Endothelial cell (in vitro differentiated cells): Measurements from ENCODE around the gene PKMYT1. TPM values are rescaled to one million over a fixed set of nuclear protein-coding genes. Genes with fewer than 3 reads are reported as not detected.

Experiments
- DNase-seq: peaks from one replicate; pipeline ENCODE4 v3.0.0; 2021; ENCODE audit warnings: low spot score
- H3K27ac Mint-ChIP-seq: one replicate; pipeline ENCODE4 v1.8.0; 2021; ENCODE audit warnings: mixed read lengths, inconsistent platforms; ENCODE audit not compliant: unreplicated experiment
- H3K27me3 Mint-ChIP-seq: one replicate; pipeline ENCODE4 v1.8.0; 2021; ENCODE audit warnings: mild to moderate bottlenecking, moderate library complexity, mixed read lengths, inconsistent platforms; ENCODE audit not compliant: unreplicated experiment
- H3K36me3 Mint-ChIP-seq: one replicate; pipeline ENCODE4 v1.8.0; 2021; ENCODE audit warnings: mild to moderate bottlenecking, low read depth, mixed read lengths, inconsistent platforms; ENCODE audit not compliant: unreplicated experiment
- H3K4me1 Mint-ChIP-seq: one replicate; pipeline ENCODE4 v1.8.0; 2021; ENCODE audit warnings: mild to moderate bottlenecking, mixed read lengths, inconsistent platforms; ENCODE audit not compliant: unreplicated experiment
- H3K4me3 Mint-ChIP-seq: one replicate; pipeline ENCODE4 v1.8.0; 2021; ENCODE audit warnings: mild to moderate bottlenecking, mixed read lengths, inconsistent platforms; ENCODE audit not compliant: unreplicated experiment
- H3K9me3 Mint-ChIP-seq: one replicate; pipeline ENCODE4 v1.8.0; 2021; ENCODE audit warnings: mixed read lengths, inconsistent platforms; ENCODE audit not compliant: unreplicated experiment
- total RNA-seq: library from RNA; stranded (reverse); fragmentation: NEBNext Ultra II Directional; extraction: Animal tissue kit (Norgen Biotek cat#: 25700); gene quantifications from one replicate; pipeline ENCODE4 v1.2.1, GENCODE V29; 2021; ENCODE audit not compliant: unreplicated experiment
- TF ChIP-seq, protein P1 (sequence below): fragments of 200-600 bp; sonication (generic); IDR thresholded peaks from one replicate; pipeline ENCODE4 v1.5.0; 2021; ENCODE audit warnings: antibody characterized with exemption; ENCODE audit not compliant: unreplicated experiment

The PKMYT1 gene
- total RNA-seq, 1 donor from 2014 or later: 12.2 TPM

DNA sequence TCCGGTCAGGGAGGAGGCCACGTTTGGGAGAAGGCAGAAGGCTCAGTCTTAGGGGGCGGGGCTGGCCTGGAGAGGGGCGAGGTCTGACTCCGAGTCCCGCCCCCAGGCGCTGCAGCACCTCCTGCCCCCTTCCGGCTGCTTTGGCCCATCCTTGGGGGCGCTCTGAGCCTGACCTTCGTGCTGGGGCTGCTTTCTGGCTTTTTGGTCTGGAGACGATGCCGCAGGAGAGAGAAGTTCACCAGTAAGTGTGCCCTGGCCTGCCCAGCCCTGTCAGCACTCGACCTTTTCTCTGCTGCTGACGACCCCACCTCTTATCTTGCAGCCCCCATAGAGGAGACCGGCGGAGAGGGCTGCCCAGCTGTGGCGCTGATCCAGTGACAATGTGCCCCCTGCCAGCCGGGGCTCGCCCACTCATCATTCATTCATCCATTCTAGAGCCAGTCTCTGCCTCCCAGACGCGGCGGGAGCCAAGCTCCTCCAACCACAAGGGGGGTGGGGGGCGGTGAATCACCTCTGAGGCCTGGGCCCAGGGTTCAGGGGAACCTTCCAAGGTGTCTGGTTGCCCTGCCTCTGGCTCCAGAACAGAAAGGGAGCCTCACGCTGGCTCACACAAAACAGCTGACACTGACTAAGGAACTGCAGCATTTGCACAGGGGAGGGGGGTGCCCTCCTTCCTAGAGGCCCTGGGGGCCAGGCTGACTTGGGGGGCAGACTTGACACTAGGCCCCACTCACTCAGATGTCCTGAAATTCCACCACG is 41.4 kb upstream of the PKMYT1 start:
- peak; percentile 68 for DNase-seq
- Mint-ChIP-seq H3K4me1 (peaks cover 24% of the 10 kb centered on the region), H3K27ac (no peak overlapping the region), H3K4me3 (peak overlapping the region; percentile 65), H3K9me3 (no peaks in the 10 kb centered on the region), H3K36me3 (peaks cover under 1% of the 10 kb centered on the region), H3K27me3 (peaks cover 27% of the 10 kb centered on the region)
- TF ChIP-seq, protein P1, sequence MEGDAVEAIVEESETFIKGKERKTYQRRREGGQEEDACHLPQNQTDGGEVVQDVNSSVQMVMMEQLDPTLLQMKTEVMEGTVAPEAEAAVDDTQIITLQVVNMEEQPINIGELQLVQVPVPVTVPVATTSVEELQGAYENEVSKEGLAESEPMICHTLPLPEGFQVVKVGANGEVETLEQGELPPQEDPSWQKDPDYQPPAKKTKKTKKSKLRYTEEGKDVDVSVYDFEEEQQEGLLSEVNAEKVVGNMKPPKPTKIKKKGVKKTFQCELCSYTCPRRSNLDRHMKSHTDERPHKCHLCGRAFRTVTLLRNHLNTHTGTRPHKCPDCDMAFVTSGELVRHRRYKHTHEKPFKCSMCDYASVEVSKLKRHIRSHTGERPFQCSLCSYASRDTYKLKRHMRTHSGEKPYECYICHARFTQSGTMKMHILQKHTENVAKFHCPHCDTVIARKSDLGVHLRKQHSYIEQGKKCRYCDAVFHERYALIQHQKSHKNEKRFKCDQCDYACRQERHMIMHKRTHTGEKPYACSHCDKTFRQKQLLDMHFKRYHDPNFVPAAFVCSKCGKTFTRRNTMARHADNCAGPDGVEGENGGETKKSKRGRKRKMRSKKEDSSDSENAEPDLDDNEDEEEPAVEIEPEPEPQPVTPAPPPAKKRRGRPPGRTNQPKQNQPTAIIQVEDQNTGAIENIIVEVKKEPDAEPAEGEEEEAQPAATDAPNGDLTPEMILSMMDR: no peak

DNA sequence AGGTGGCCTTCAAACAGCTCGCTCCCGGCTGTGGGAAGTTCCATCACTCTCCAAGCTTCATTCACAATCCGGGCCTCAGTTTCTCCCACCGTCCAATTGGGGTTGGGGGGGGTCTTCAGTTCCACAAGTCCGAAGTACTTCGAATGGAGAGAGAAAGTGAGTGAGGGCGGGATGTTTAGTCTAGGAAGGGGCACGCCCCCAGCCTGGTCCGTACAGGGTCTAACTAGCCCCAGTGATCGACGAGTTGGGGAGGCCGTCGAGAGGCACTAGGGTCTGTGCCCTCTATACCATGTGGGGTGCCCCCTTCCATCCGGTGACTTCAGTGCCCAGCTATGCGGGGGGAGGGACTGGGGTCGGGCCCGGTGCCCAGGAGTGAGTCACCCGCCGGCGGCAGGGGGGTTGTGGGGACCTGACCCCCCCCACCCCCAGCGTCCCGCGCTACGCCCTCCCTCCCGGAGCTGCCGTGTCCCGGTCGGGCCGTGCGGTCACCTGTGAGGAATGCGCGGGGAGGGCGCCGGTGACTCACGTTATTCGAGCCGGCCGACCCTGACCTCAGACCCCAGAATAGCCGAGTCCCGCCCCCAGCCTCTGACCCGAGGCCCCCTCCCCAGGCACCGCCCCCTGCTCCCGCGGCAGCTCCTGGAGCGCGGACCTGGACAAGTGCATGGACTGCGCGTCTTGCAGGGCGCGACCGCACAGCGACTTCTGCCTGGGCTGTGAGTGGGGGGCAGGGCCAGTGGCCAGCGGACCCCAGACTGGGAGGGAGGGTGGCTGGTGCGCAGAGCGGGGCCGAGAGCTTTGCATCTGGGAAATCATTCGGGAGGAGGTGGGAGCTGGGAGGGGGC is 40.6 kb upstream of the PKMYT1 start:
- Mint-ChIP-seq H3K36me3 (no peaks in the 10 kb centered on the region), H3K4me3 (peak overlapping the region; percentile 65), H3K27ac (no peak overlapping the region), H3K4me1 (peaks cover 26% of the 10 kb centered on the region), H3K9me3 (no peaks in the 10 kb centered on the region), H3K27me3 (peaks cover 25% of the 10 kb centered on the region)
- no peak for DNase-seq
- TF ChIP-seq, protein P1: no peak

DNA sequence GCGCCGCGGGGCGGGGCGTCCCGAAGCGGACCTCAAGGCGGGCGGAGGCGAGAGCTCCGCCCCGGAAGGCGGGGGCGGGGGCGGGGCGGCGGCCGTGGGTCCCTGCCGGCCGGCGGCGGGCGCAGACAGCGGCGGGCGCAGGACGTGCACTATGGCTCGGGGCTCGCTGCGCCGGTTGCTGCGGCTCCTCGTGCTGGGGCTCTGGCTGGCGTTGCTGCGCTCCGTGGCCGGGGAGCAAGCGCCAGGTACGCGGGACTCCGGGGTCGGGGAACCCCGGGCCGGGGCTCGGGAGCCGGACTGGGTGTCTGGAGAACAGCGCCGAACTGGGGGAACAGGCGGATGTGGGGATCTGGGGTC is 40.0 kb upstream of the PKMYT1 start, which contains the start of gene TNFRSF12A:
TNFRSF12A (plus strand) TSS at position 122 of the 357 bp plus-strand sequence; CDS start at position 152, 30 bp downstream.
- Mint-ChIP-seq H3K27ac (no peak within 1 kb of the TSS), H3K27me3 (peaks cover 26% of the 10 kb centered on the region), H3K9me3 (no peaks in the 10 kb centered on the region), H3K4me3 (peak within 1 kb of the TSS; percentile 77), H3K36me3 (no peaks in the 10 kb centered on the region), H3K4me1 (peaks cover 26% of the 10 kb centered on the region)
- TF ChIP-seq, protein P1: no peak
- peak; percentile 72 for DNase-seq

GRCh38 chr16:3019594-3020246 is 39.5 kb upstream of the PKMYT1 start:
- no peaks in the 10 kb centered on the region for H3K9me3 Mint-ChIP-seq
- H3K27ac Mint-ChIP-seq: no peak overlapping the region
- H3K4me3 Mint-ChIP-seq: peak overlapping the region; percentile 77
- no peak for DNase-seq
- H3K4me1 Mint-ChIP-seq: peaks cover 26% of the 10 kb centered on the region
- H3K36me3 Mint-ChIP-seq: peaks cover 4% of the 10 kb centered on the region
- peaks cover 26% of the 10 kb centered on the region for H3K27me3 Mint-ChIP-seq
- TF ChIP-seq, protein P1: no peak
